Hematopoietic multipotent progenitor cell treated with erythropoietin and hydrocortisone succinate and interleukin-3 and kit ligand, for 15 days (in vitro differentiated cells): ENCODE measurements around the gene EIPR1.
"Not testable (repeated sequence)": the region's sequence is repeated elsewhere in the genome, so short reads cannot be mapped to it uniquely, and the experiment has no call there.

Experiments
- DNase-seq: peaks from one replicate; pipeline ENCODE4 v3.0.0-alpha.2; 2015; ENCODE audit warnings: low spot score

EIPR1 gene

GRCh38 chr2:3211256-3212060, 166.2 kb downstream of the EIPR1 start:
- DNase-seq: no peak

DNA sequence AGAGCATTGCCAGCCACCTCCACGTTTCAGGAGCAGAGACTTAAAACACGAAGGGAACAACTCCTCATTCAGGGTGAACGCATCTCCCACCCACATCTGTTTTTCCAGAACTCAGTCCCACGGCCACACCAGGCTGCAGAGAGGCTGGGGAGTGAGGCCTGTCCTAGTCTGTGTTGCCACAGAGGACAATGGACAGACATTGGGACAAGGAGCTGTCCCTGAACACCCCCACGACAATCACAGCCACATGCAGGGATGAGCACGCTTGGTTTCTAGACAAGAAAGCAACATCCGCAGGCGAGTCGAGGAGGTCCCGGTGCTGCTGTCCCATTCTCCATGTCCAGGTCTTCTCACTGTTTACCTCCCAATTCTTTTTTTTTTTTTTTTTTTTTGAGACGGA, 167.4 kb downstream of the EIPR1 start:
- DNase-seq: no peak

- DNase-seq: no peak
Observed at GRCh38 chr2:3209258-3209657, 168.4 kb downstream of the EIPR1 start.

DNA sequence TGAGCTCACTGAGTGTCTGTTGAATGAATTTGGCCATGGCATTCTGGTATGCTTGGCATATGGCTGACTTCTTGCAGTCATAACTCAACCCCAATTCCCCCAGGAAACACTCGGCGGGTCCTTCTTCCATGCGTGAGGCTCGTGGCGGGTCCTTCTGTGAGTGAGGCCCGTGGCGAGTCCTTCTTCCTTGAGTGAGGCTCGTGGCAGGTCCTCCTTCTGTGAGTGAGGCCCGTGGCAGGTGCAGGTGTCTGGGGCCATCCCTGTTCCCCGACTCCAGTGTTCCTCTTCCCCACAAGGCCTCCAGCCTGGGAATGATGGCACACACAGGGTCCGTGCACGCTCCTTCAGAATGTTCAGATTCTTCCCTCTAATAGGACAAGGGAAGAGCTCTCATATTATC, 169.0 kb downstream of the EIPR1 start:
- no peak for DNase-seq

DNA sequence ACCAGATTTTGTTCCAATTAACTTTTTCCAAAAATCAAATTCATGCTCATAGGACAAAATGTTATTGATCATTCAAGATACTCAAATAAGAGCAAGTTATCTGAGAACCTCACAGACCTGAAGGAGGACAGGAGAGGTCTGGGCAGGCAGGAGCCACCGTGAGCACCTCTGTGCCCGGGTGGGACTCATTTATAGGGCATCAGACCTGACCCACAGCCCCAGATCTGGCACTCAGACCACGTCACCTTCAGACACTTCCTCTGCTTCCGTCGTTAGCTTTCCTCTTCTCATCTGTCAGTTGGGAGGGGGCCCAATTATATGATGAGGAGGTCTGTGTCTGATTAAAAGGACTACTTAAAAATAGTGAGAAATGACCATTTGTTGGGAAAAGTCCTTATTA, 169.4 kb downstream of the EIPR1 start:
- DNase-seq: no peak

GRCh38 chr2:3207091-3207491, 170.5 kb downstream of the EIPR1 start:
- no peak for DNase-seq

DNA sequence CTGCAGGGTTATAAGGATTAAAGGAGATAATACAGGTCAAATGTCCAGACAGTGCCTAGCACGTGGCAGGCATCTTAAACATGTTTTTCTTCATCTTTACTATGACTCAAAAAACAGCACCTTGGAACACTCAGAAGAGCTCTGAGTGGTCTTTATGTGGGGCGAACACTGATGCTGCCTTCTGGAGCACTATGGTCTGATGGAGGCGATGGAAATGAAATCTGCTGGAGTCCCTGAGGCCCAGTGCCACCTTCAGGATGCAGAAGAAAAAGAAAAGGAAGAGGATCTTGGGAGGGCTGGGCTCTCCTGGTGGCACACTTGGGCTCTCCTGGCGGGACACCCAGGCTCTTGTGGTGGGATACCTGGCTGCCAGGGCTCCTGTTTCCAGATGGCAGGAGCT, 171.8 kb downstream of the EIPR1 start:
- no peak for DNase-seq

DNA sequence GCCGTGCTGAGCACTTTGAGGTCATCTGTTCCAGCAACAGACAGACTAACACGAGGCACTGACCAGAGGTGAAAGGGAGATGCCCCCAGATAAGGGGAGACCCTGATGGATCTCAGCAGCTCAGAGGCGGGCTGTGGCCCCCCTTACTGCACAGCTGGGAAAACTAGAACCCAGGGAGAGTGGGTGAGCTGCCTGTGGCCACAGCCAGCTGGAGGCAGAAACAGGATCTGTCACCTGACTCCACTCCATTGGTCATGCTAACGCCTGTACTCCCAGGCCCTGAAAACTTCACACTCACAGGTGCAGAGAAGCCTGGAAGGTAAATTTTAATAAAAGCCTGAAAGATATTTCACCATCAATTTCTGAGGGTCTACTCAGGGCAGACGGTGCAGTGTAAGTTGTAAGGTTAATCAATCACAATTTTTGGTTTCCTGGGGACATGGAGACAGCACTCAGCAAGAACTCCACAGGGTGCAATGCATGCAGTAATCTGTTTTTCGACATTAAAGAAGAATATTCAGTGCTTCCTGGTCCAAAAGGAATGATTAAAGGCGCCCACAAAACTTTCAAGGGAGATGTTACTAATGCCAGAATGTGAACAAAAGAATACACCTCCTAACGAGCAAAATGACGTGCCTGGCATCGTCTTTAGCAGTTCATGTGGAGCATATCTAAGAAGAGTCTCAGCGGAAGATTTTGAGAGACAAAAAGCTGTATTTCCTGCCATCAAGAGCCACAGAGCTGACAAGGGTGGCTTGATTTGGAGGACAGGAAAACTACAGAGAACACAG, 173.4 kb downstream of the EIPR1 start:
- DNase-seq: no peak

DNA sequence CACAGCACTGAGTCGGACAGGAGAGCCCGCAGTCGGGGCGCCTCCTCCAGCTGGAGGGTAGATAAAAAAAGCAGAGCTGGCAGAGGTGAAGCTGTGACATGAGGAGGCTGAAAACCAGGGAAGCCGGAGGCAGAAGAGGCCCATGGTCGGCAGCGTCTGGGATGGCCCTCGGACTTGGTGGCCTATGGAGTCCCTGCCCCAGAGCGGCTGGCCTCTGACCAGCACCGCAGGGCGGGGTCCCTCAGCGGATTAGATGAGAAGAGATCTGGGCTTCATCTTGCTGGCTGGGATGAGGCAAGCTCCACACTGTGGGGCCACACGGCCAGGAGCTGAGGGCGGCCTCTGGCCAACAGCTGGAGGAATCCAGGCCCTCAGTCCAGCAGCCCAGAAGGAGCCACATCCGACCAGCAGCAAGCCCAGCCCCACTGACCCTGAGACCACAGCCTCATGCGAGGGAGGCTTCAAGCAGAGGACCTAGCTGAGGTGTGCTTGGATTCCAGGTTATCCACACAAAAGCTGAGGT, 174.1 kb downstream of the EIPR1 start:
- no peak for DNase-seq

DNA sequence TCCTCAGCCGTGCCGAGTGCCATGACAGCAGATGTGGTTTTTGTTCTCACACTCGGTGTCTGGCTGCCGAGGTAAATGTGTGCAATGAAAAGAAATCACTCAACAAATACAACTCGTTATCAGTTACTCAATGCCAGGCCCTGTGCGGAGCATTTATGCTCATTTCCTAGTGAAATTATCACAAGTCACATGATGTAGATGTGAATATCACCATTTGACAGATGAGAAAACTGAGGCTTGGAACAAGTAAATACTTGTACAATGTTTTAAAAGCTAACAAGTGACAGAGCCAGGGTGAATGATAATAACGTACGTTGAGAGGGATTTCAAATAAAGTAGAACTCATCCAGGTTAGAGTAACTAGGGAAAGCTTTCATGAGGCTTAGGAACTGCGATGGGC, 174.7 kb downstream of the EIPR1 start:
- DNase-seq: no peak

DNA sequence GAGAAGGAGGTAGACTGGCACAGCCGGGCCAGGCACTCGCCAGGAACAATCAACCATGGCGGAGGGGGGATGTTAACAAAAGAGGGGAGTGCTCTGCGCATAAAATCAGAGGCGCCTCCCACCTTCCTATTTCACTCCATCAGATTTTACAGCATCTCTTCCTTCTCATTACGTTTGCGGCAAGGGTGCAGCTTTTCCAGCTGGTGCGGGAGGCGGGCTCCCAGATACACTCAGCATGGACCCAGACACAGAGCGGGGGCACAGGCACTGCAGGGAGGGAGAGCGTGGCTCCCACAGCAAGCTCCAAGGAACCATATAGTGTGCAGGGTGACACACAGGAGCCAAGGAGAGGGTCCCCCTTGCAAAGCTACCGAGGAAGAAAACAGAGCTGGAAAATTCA, 176.3 kb downstream of the EIPR1 start:
- no peak for DNase-seq

GRCh38 chr2:3200420-3200939, 177.1 kb downstream of the EIPR1 start:
- DNase-seq: no peak

DNA sequence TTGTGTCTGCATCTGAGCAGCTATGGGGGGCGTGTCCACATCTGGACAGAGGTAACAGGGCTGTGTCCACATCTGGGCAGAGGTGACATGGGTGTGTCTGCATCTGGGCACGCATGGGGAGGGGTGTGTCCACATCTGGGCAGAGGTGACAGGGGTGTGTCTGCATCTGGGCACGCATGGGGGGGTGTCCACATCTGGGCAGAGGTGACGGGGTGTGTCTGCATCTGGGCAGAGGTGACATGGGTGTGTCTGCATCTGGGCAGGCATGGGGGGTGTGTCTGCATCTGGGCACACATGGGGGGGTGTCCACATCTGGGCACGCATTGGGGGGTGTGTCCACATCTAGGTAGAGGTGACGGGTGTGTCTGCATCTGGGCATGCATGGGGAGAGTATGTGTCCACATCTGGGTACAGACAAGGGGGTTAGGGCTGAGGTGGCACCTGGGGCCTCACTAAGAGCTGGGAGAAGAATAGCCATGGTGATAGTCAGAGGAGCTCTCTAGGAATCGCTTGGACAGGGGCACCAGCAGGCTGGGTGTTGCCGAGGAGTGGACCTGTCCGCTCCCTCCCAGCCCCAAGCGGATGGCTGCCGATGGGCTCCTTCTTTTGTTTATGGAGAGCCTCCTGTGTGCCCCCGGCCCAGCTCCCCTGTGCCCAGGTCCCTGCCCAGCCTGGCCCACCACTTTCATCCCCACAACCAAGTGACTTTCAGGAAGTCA, 177.8 kb downstream of the EIPR1 start:
- no peak for DNase-seq

- DNase-seq: not testable (repeated sequence)
Observed at GRCh38 chr2:3198671-3199192, 178.9 kb downstream of the EIPR1 start.

- DNase-seq: no peak
Observed at GRCh38 chr2:3198119-3198518, 179.5 kb downstream of the EIPR1 start.

- DNase-seq: no peak
Observed at GRCh38 chr2:3197308-3197707, 180.3 kb downstream of the EIPR1 start.

GRCh38 chr2:3196716-3197115, 180.9 kb downstream of the EIPR1 start:
- no peak for DNase-seq

DNA sequence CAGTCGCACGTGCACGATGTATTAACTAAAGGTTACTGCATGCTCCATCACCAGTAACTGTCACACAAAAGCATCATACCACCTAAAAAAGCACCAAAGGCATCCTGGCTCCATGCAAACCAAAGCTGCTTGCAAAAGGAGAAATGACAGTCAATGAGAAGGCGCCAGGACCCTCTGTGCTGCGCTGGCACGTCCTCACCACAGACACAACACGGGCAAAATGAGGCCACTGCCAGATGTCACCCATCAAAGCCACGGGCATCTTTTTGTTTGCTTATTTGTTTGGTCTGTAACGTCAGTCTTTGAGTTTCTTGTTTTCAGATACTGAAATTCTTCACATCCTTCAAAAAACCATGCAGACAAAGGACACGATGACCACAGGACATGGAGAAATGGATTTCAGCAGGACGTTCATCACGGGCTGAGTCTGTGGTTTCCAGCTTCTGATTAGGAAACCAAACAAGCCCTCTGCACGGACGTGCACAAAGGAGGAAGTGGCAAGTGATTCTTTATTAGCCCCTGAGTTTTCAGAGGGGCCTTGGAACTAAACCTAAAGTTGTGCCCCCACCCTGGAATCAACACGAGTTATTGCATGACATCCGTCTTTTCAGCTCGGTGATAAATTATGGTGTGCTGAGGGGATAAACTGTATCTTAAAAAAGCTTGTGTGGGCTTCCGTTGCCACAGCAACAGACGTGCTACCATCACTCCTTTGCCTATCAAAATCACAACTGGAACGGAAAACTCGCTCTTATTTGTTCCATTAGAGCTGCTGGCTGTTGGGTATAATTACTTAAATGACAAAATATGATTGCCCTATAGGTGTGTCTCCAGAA, 181.8 kb downstream of the EIPR1 start:
- no peak for DNase-seq

DNA sequence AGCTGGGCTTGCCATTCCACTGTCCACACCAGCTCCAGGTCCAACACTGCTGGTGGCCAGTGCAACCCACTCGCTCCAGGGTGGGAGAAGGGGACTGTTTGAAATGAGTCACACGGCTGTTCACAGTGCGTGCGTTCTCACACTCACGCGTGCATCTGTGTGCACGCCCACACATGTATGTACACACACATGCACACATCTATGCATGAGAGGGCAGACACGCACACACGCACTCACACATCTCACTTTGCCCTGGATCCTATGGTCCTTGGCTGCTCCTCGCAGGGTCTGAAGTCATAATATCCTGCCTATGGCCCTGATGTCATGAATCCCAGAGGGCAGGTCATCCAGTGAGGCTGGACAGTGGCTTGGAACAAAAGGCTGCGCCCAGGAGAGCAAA, 182.8 kb downstream of the EIPR1 start:
- no peak for DNase-seq

DNA sequence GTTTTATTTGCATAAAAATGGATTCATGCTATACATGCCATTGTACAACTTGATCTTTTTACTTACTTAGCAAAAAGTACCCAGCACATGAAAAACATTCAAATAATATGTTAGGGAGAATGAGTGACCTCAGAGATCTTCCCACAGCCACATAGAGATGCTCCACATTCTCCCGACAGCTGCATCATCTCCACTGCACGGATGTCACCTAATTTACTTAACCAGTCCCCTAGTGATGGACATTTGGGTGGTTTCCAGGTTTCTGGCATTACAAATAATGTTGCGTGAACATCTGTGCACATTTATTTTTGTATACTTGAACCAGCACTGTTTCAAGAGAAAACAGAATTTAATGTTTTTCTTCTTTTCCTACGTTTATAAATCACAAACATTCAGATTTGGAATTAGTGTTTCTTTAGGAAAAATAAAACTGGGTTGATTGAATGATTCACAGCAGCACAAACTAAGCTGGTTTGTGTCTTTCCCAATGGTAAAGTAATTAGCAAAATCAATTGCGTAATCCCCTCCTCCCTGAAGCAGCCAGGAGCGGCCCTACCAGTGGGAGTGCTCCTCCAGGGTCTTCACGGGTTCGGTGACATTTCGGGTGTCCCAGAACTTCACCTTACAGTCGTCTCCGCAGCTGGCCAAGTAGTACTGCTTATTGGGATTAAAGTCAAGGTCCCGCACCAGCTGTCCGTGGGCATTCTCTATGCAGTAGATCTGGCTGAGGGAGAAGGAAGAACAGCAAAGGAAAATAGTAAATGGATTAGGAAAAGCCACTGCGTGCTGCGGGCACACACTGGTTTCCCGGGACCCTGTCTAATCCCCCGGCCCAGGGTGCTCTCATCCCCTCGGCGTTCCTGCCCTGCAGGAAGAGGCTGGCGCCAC, 183.9 kb downstream of the EIPR1 start:
- no peak for DNase-seq
